Liver (tissue), 9 donors: ENCODE results near the gene LMOD3. TPM values are rescaled to one million over a fixed set of nuclear protein-coding genes. Genes with fewer than 3 reads are reported as not detected.

ENCODE experiments used
- DNase-seq: peaks from one replicate; pipeline ENCODE4 v3.0.0-alpha.2; 2017; ENCODE audit warnings: low spot score
- H3K27ac ChIP-seq, 2 donors: one replicate each; pipeline ENCODE4 v1.7.0; 2013; ENCODE audit warnings: inconsistent platforms in 2 of 2, low read length in 2 of 2, control low read depth in 1 of 2, low read depth in 1 of 2, mild to moderate bottlenecking in 1 of 2
- H3K27me3 ChIP-seq, 4 donors: one replicate each; pipeline versions ENCODE4 v1.6.1 to v1.7.0; 2013; ENCODE audit warnings: low read length in 3 of 4, inconsistent platforms in 1 of 4, mild to moderate bottlenecking in 1 of 4, moderate library complexity in 1 of 4; ENCODE audit not compliant: control insufficient read depth in 4 of 4, insufficient read depth in 4 of 4
- H3K36me3 ChIP-seq, 4 donors: one replicate each; pipeline versions ENCODE4 v1.6.1 to v1.7.0; 2013; ENCODE audit warnings: low read length in 3 of 4, mild to moderate bottlenecking in 3 of 4, low read depth in 1 of 4, moderate library complexity in 1 of 4; ENCODE audit not compliant: control insufficient read depth in 4 of 4, insufficient read depth in 3 of 4
- H3K4me1 ChIP-seq, 4 donors: one replicate each; pipeline versions ENCODE4 v1.6.1 to v1.7.0; 2013; ENCODE audit warnings: low read length in 3 of 4, mild to moderate bottlenecking in 3 of 4, moderate library complexity in 1 of 4; ENCODE audit not compliant: control insufficient read depth in 4 of 4, insufficient read depth in 4 of 4
- H3K4me3 ChIP-seq, 3 donors: one replicate each; pipeline versions ENCODE4 v1.6.1 to v1.7.0; 2013; ENCODE audit warnings: low read length in 3 of 3, control low read depth in 1 of 3, low read depth in 1 of 3, mild to moderate bottlenecking in 1 of 3
- H3K9ac ChIP-seq, 2 donors: one replicate each; pipeline ENCODE4 v1.7.0; 2013; ENCODE audit warnings: low read length in 2 of 2, mild to moderate bottlenecking in 2 of 2, moderate library complexity in 2 of 2, control low read depth in 1 of 2, low read depth in 1 of 2
- H3K9me3 ChIP-seq, 4 donors: one replicate each; pipeline versions ENCODE4 v1.6.1 to v1.7.0; 2013; ENCODE audit warnings: low read length in 3 of 4; ENCODE audit not compliant: control insufficient read depth in 4 of 4
- ATF3 ChIP-seq: IDR thresholded peaks from 2 replicates; pipeline ENCODE4 v1.6.1; 2016; ENCODE audit warnings: antibody characterized with exemption
- EGR1 ChIP-seq, 2 donors: IDR thresholded peaks; 2 replicates each; pipeline ENCODE4 v1.6.1; 2016 to 2018; ENCODE audit warnings: antibody characterized with exemption in 2 of 2, low read depth in 2 of 2
- FOXA2 ChIP-seq: IDR thresholded peaks from 2 replicates; pipeline ENCODE4 v1.6.1; 2016; ENCODE audit warnings: antibody characterized with exemption
- HNF4A ChIP-seq, 2 donors: conservative IDR thresholded peaks; 2 replicates each; pipeline ENCODE4 v1.6.1; 2016; ENCODE audit warnings: antibody characterized with exemption in 2 of 2, mild to moderate bottlenecking in 2 of 2
- HNF4G ChIP-seq: IDR thresholded peaks from 2 replicates; pipeline ENCODE4 v1.6.1; 2016; ENCODE audit warnings: antibody characterized with exemption
- MAX ChIP-seq: IDR thresholded peaks from 2 replicates; pipeline ENCODE4 v1.6.1; 2016; ENCODE audit warnings: antibody characterized with exemption
- NR2F2 ChIP-seq: IDR thresholded peaks from 2 replicates; pipeline ENCODE4 v1.6.1; 2016; ENCODE audit warnings: antibody characterized with exemption
- REST ChIP-seq: IDR thresholded peaks from 2 replicates; pipeline ENCODE4 v1.6.1; 2016; ENCODE audit warnings: antibody characterized with exemption, mild to moderate bottlenecking
- SP1 ChIP-seq: IDR thresholded peaks from 2 replicates; pipeline ENCODE4 v1.6.1; 2018; ENCODE audit warnings: antibody characterized with exemption, mild to moderate bottlenecking
- TAF1 ChIP-seq: conservative IDR thresholded peaks from 2 replicates; pipeline ENCODE4 v1.6.1; 2016; ENCODE audit warnings: antibody characterized with exemption, mild to moderate bottlenecking
- WGBS: extraction: QIAGEN DNeasy Blood & Tissue Kit; methylation state at CpG from one replicate; pipeline ENCODE4 v1.1.7; 2013; 5-methylcytosine and 5-hydroxymethylcytosine counted together
- polyA plus RNA-seq, 2 donors: library from polyadenylated mRNA; stranded (reverse) in 1 of 2; unstranded in 1 of 2; fragments of 200-250 nt in 1 of 2; fragments of >200 nt in 1 of 2; fragmentation: Nextera tagmentation in 1 of 2; extraction: Ambion mirVana in 1 of 2; gene quantifications; one replicate each; pipeline versions ENCODE4 v1.2.1 to v1.2.3, GENCODE V29; 2013 to 2015
- total RNA-seq, 2 donors: library from RNA; depleted of rRNA; stranded (reverse); fragments of >200 nt; gene quantifications; one replicate each; pipeline ENCODE4 v1.2.3, GENCODE V29; 2014
- donor health status: healthy.
- donor health status: healthy.
- donor health status: healthy.
- donor health status: healthy.
- donor health status: healthy.

Gene LMOD3
- total and polyA plus RNA-seq, 4 donors: 0.02 to 0.04 TPM; not detected in 2

GRCh38 chr3:69118555-69118954, 3.8 kb downstream of the LMOD3 start:
- no peaks in the 10 kb centered on the region for H3K27me3 ChIP-seq
- DNase-seq: no peak
- H3K9ac ChIP-seq: no peak overlapping the region
- WGBS: 94% methylated on average over 12 of the region's 12 CpGs
- TF ChIP-seq FOXA2 (no peak), SP1 (no peak)
- no peak overlapping the region for H3K4me3 ChIP-seq
- no peak overlapping the region for H3K27ac ChIP-seq
- no peaks in the 10 kb centered on the region for H3K4me1 ChIP-seq
- H3K36me3 ChIP-seq: no peaks in the 10 kb centered on the region
- no peaks in the 10 kb centered on the region for H3K9me3 ChIP-seq

DNA sequence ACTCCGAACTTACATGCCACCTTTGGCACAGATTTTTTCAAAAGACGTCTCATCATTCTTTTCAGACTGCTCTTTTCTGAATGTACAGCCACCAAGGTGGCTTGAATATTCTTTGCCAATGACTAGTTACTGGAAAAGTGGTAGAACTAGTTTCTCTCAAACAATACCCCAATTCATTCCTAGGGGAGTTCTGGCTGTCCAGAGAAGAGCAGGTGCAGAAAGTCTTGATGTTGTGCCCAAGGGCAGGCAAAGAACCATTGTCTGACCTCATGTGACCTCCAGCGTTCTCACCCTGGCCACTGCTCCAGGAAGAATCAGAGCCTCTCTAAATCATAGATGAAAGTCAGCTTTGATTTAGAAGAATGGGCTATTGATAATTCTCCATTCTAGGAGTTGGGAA, 5.5 kb downstream of the LMOD3 start:
- H3K27me3 ChIP-seq: no peaks in the 10 kb centered on the region
- no peaks in the 10 kb centered on the region for H3K4me1 ChIP-seq
- TF ChIP-seq ATF3: no peak
- TF ChIP-seq REST: no peak
- TF ChIP-seq EGR1 (IDR thresholded peaks at IDR 0.05; ENCODE audit: low read depth in 2 of 2): no peak
- peak; percentile 27 for TF ChIP-seq NR2F2
- TF ChIP-seq HNF4A (conservative IDR thresholded peaks at IDR 0.05): no peak
- no peak for TF ChIP-seq FOXA2
- TF ChIP-seq MAX: no peak
- TF ChIP-seq TAF1: no peak
- no peak overlapping the region for H3K9ac ChIP-seq
- 78% methylated on average over 3 of the region's 3 CpGs for WGBS
- H3K4me3 ChIP-seq: no peak overlapping the region
- no peak overlapping the region for H3K27ac ChIP-seq
- no peaks in the 10 kb centered on the region for H3K36me3 ChIP-seq
- H3K9me3 ChIP-seq: no peaks in the 10 kb centered on the region
- no peak for DNase-seq

DNA sequence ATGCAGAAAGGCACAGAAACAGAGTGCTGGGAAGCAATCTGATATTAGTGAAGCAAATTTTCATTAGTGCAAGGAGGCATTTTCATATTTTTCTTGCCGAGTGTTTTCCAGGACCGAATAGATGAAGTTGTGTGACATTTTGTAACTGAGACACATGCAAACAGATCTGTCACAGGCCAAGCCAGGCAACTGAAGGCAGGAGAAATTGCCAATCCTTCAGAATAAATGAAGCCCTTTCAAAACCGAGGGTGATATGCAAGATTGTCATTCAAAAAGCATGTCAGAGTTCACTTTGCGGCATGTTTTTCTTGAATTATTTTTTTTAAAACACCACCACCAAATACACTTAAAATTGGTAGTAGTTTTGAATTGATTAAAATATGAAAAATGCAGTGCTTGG, 6.2 kb downstream of the LMOD3 start:
- no peaks in the 10 kb centered on the region for H3K36me3 ChIP-seq
- H3K9me3 ChIP-seq: no peaks in the 10 kb centered on the region
- no peak for DNase-seq
- H3K4me1 ChIP-seq: no peaks in the 10 kb centered on the region
- WGBS: 89% methylated on average over 4 of the region's 4 CpGs
- no peak overlapping the region for H3K27ac ChIP-seq
- TF ChIP-seq SP1 (no peak), HNF4G (no peak), HNF4A (conservative IDR thresholded peaks at IDR 0.05) (no peak), REST (no peak)
- no peak overlapping the region for H3K4me3 ChIP-seq
- no peak overlapping the region for H3K9ac ChIP-seq
- no peaks in the 10 kb centered on the region for H3K27me3 ChIP-seq
